GM12878 (cell line): ENCODE data around the gene TNNT1. TPM values are rescaled to one million over a fixed set of nuclear protein-coding genes. Genes with fewer than 3 reads are reported as not detected.

Experiments
- ATAC-seq: fragments of 200-7000 bp; cut with Tn5 transposase; 3 replicates; pipeline ENCODE4 v1.9.1; 2020; ENCODE audit warnings: mild to moderate bottlenecking, moderate library complexity
- BruUV-seq: library from RNA; stranded (reverse); fragments of 400-500 nt; replicated peaks from 2 replicates; lab custom pipeline; 2021; lab: Mats Ljungman, UMichigan
- CTCF ChIA-PET: fragments of 300-600 bp; sonication (Branson Sonifier 250); formaldehyde crosslinking; extraction: SDS; loops from one replicate; lab custom pipeline; 2021; ENCODE audit warnings: inconsistent platforms; lab: Yijun Ruan, JAX
- POLR2A ChIA-PET: fragments of 350-600 bp; formaldehyde crosslinking; extraction: SDS; loops from one replicate; lab custom pipeline; 2021; ENCODE audit warnings: inconsistent platforms; lab: Charles Lee
- RAD21 ChIA-PET: fragments of 300-600 bp; sonication (Branson Sonifier 250); formaldehyde crosslinking; loops from one replicate; lab custom pipeline; 2023; ENCODE audit warnings: antibody characterized with exemption; ENCODE audit not compliant: unreplicated experiment; lab: Charles Lee
- SMC1A ChIA-PET: fragments of 300-600 bp; sonication (Branson Sonifier 250); formaldehyde crosslinking; loops from one replicate; lab custom pipeline; 2023; ENCODE audit not compliant: unreplicated experiment, uncharacterized antibody; lab: Charles Lee
- DNase-seq: peaks from one replicate; pipeline ENCODE4 v3.0.0-alpha.2; 2011; ENCODE audit warnings: low read depth, low spot score
- FAIRE-seq: peaks from 3 replicates; lab custom pipeline; 2011; peaks lifted over from hg19 to GRCh38; lab: Jason Lieb, UNC
- H2AFZ ChIP-seq: 2 replicates; pipeline ENCODE4 v1.6.0; 2011; ENCODE audit warnings: low read depth, low read length, control low read depth; ENCODE audit not compliant: control insufficient read depth
- H3K27ac ChIP-seq: 2 replicates; pipeline ENCODE4 v1.5.1; 2011; ENCODE audit warnings: control low read depth; ENCODE audit not compliant: control insufficient read depth, insufficient read depth
- H3K27me3 ChIP-seq, 2 experiments: replicated peaks in 1 of 2; 2 replicates each; pipeline versions ENCODE4 v1.6.0 to v1.6.1; 2011; ENCODE audit warnings: low read length in 1 of 2; ENCODE audit not compliant: control insufficient read depth in 2 of 2, insufficient read depth in 2 of 2
- H3K36me3 ChIP-seq, 2 experiments: 2 replicates each; pipeline ENCODE4 v1.5.1; 2011; ENCODE audit warnings: low read length in 1 of 2; ENCODE audit not compliant: control insufficient read depth in 2 of 2, insufficient read depth in 2 of 2
- H3K4me1 ChIP-seq: 2 replicates; pipeline ENCODE4 v1.6.1; 2011; ENCODE audit warnings: mild to moderate bottlenecking, low read length, moderate library complexity, mixed read lengths; ENCODE audit not compliant: control insufficient read depth, insufficient read depth
- H3K4me2 ChIP-seq: 2 replicates; pipeline ENCODE4 v1.6.0; 2011; ENCODE audit warnings: control low read depth; ENCODE audit not compliant: control insufficient read depth, insufficient read depth
- H3K4me3 ChIP-seq: fragments of 200-600 bp; sonication (generic); 2 replicates; pipeline ENCODE4 v1.5.1; 2016
- H3K79me2 ChIP-seq: 2 replicates; pipeline ENCODE4 v1.6.0; 2011; ENCODE audit warnings: low read length; ENCODE audit not compliant: control insufficient read depth, insufficient read depth
- H3K9ac ChIP-seq: 2 replicates; pipeline ENCODE4 v1.8.0; 2011; ENCODE audit warnings: low read length, control low read depth, mixed read lengths; ENCODE audit not compliant: control insufficient read depth, insufficient read depth
- H3K9me3 ChIP-seq: replicated peaks from 3 replicates; pipeline ENCODE4 v1.5.1; 2011; ENCODE audit warnings: mild to moderate bottlenecking, low read length; ENCODE audit not compliant: control insufficient read depth, insufficient read depth
- H4K20me1 ChIP-seq: 2 replicates; pipeline ENCODE4 v1.6.0; 2011; ENCODE audit not compliant: control insufficient read depth, insufficient read depth
- ASH2L ChIP-seq: fragments of 300-600, 200-600 bp; sonication (generic); IDR thresholded peaks from 2 replicates; pipeline ENCODE4 v1.6.1; 2017; ENCODE audit warnings: low read depth, mild to moderate bottlenecking, borderline replicate concordance
- CHD2 ChIP-seq: IDR thresholded peaks from 2 replicates; pipeline ENCODE4 v1.6.1; 2011; ENCODE audit warnings: low read depth, low read length, improper control_type of control experiment, borderline replicate concordance
- EED ChIP-seq: sonication (generic); IDR thresholded peaks from 2 replicates; pipeline ENCODE4 v1.6.1; 2016; ENCODE audit warnings: antibody characterized with exemption, low read depth
- FOXK2 ChIP-seq: fragments of 450-650 bp; IDR thresholded peaks from 2 replicates; pipeline ENCODE4 v1.6.1; 2017; ENCODE audit warnings: mild to moderate bottlenecking, moderate library complexity
- FOXM1 ChIP-seq: IDR thresholded peaks from 2 replicates; pipeline ENCODE4 v1.6.1; 2012; ENCODE audit warnings: low read depth, mild to moderate bottlenecking, inconsistent platforms, low read length, moderate library complexity
- GATAD2B ChIP-seq: fragments of 450-650 bp; conservative IDR thresholded peaks from 2 replicates; pipeline ENCODE4 v1.6.1; 2017; ENCODE audit warnings: low read depth, mild to moderate bottlenecking, moderate library complexity
- HCFC1 ChIP-seq: fragments of 150-350 bp; IDR thresholded peaks from 2 replicates; pipeline ENCODE4 v1.6.1; 2014; ENCODE audit warnings: low read length
- JUND ChIP-seq: IDR thresholded peaks from 2 replicates; pipeline ENCODE4 v1.6.1; 2012; ENCODE audit warnings: low read depth, mild to moderate bottlenecking, low read length, improper control_type of control experiment, moderate library complexity
- LARP7 ChIP-seq: fragments of 450-650 bp; IDR thresholded peaks from 2 replicates; pipeline ENCODE4 v1.6.1; 2017; ENCODE audit warnings: mild to moderate bottlenecking
- MEF2B ChIP-seq: fragments of 450-650 bp; IDR thresholded peaks from 2 replicates; pipeline ENCODE4 v1.6.1; 2018; ENCODE audit warnings: mild to moderate bottlenecking, moderate library complexity; ENCODE audit not compliant: partially characterized antibody, poor library complexity, severe bottlenecking
- NFYB ChIP-seq: IDR thresholded peaks from 2 replicates; pipeline ENCODE4 v1.6.1; 2011; ENCODE audit warnings: low read depth, mild to moderate bottlenecking, low read length, improper control_type of control experiment, moderate library complexity; ENCODE audit not compliant: insufficient read depth
- POLR2AphosphoS5 ChIP-seq: IDR thresholded peaks from 2 replicates; pipeline ENCODE4 v1.6.1; 2011; ENCODE audit warnings: mild to moderate bottlenecking, low read length, inconsistent platforms
- POU2F2 ChIP-seq: IDR thresholded peaks from 3 replicates; pipeline ENCODE4 v1.6.1; 2011; ENCODE audit warnings: low read depth, mild to moderate bottlenecking, low read length, borderline replicate concordance
- RAD51 ChIP-seq: fragments of 450-650 bp; IDR thresholded peaks from 2 replicates; pipeline ENCODE4 v1.6.1; 2016; ENCODE audit warnings: moderate library complexity, mild to moderate bottlenecking, inconsistent platforms
- ZNF622 ChIP-seq: fragments of 450-650 bp; IDR thresholded peaks from 2 replicates; pipeline ENCODE4 v1.6.1; 2017; ENCODE audit warnings: mild to moderate bottlenecking, inconsistent platforms
- WGBS: methylation state at CpG from one replicate; pipeline ENCODE4 v1.1.6; 2016; ENCODE audit warnings: low lambda C conversion rate; ENCODE audit not compliant: insufficient replicate concordance, insufficient coverage; ENCODE audit errors: missing lambda C conversion rate; 5-methylcytosine and 5-hydroxymethylcytosine counted together
- in situ Hi-C: fragments of 300-500 bp; cut with MboI; formaldehyde crosslinking; loops from 9 replicates; pipeline ENCODE4 v1.14.3; 2018; ENCODE audit warnings: mixed read lengths
- intact Hi-C: fragments of 100-400 bp; cut with micrococcal nuclease; formaldehyde crosslinking; loops from one replicate; pipeline ENCODE4 v1.14.2; 2022; ENCODE audit not compliant: unreplicated experiment
- polyA plus RNA-seq, 11 experiments: library from polyadenylated mRNA; depleted of rRNA in 4 of 11; unstranded in 6 of 11; stranded (reverse) in 5 of 11; fragments of >200 nt; fragmentation: Nextera tagmentation in 4 of 11; fragmentation: Illumina TruSeq in 1 of 11; extraction: Ambion mirVana in 4 of 11; extraction: Trizol in 1 of 11; gene quantifications; 1 replicate in 1 of 11; 2 replicates in 10 of 11; pipeline versions ENCODE4 v1.2.1 to v1.2.3, GENCODE V29; 2011 to 2016; ENCODE audit warnings: inconsistent platforms in 2 of 11, missing spikeins in 2 of 11, low read depth in 1 of 11
- total RNA-seq, 4 experiments: library from RNA; depleted of rRNA in 3 of 4; stranded (reverse); fragments of >200 nt in 3 of 4; fragmentation: Illumina TruSeq in 1 of 4; extraction: Trizol in 1 of 4; gene quantifications; 2 replicates each; pipeline versions ENCODE4 v1.2.1 to v1.2.3, GENCODE V29; 2013 to 2021
- TF ChIP-seq, protein P1 (sequence below): fragments of 450-650 bp; formaldehyde crosslinking; IDR thresholded peaks from 2 replicates; pipeline ENCODE4 v1.4.0; 2020; ENCODE audit warnings: mild to moderate bottlenecking, moderate library complexity
- TF ChIP-seq, protein P2 (sequence below): fragments of 450-650 bp; IDR thresholded peaks from 2 replicates; pipeline ENCODE4 v1.6.1; 2017; ENCODE audit warnings: borderline replicate concordance
- TF ChIP-seq, protein P3 (sequence below): IDR thresholded peaks from 2 replicates; pipeline ENCODE4 v1.6.1; 2012; ENCODE audit warnings: low read length, inconsistent platforms

The TNNT1 gene
- total and polyA plus RNA-seq, 10 of the 15 experiments (the other 5 are each of a cell fraction or from before 2014, with no cell fraction given) = 0.26 to 0.62 (median 0.37) TPM; not detected in 7

GRCh38 chr19:55097864-55098715 lies 50.9 kb downstream of the TNNT1 start:
- Histone ChIP-seq H3K9me3 (no peaks in the 10 kb centered on the region), H3K79me2 (no peaks in the 10 kb centered on the region), H3K4me3 (no peak overlapping the region), H3K4me2 (no peak overlapping the region), H3K27ac (no peak overlapping the region), H3K36me3 (peaks cover 0 to 2% of the 10 kb centered on the region in 2 experiments; a peak in 2 of 4 replicates), H3K9ac (no peak overlapping the region), H2AFZ (no peak overlapping the region), H4K20me1 (no peaks in the 10 kb centered on the region), H3K27me3 (no peaks in the 10 kb centered on the region), H3K4me1 (no peaks in the 10 kb centered on the region)
- DNase-seq = no peak
- intact Hi-C loops = no loop called here
- in situ Hi-C loops = no loop called here
- no peak for ATAC-seq
- ChIA-PET RAD21 (no interaction called here), POLR2A (interaction anchor here (0.5 kb wide), 1 partner anchor 1254 kb away, joined by 3 read pairs; no protein-coding TSS in a partner anchor), CTCF (interaction anchor here (0.6 to 0.9 kb wide), 2 partner anchors 9 to 38 kb away, joined by 3 to 4 read pairs; no protein-coding TSS in a partner anchor), SMC1A (no interaction called here)
- WGBS = 72% methylated on average over 22 of the region's 23 CpGs
- no peak for FAIRE-seq
- no TSS peak for BruUV-seq
- no peak for TF ChIP-seq NFYB
- TF ChIP-seq, protein P1, sequence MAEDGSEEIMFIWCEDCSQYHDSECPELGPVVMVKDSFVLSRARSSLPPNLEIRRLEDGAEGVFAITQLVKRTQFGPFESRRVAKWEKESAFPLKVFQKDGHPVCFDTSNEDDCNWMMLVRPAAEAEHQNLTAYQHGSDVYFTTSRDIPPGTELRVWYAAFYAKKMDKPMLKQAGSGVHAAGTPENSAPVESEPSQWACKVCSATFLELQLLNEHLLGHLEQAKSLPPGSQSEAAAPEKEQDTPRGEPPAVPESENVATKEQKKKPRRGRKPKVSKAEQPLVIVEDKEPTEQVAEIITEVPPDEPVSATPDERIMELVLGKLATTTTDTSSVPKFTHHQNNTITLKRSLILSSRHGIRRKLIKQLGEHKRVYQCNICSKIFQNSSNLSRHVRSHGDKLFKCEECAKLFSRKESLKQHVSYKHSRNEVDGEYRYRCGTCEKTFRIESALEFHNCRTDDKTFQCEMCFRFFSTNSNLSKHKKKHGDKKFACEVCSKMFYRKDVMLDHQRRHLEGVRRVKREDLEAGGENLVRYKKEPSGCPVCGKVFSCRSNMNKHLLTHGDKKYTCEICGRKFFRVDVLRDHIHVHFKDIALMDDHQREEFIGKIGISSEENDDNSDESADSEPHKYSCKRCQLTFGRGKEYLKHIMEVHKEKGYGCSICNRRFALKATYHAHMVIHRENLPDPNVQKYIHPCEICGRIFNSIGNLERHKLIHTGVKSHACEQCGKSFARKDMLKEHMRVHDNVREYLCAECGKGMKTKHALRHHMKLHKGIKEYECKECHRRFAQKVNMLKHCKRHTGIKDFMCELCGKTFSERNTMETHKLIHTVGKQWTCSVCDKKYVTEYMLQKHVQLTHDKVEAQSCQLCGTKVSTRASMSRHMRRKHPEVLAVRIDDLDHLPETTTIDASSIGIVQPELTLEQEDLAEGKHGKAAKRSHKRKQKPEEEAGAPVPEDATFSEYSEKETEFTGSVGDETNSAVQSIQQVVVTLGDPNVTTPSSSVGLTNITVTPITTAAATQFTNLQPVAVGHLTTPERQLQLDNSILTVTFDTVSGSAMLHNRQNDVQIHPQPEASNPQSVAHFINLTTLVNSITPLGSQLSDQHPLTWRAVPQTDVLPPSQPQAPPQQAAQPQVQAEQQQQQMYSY (CRISPR knock-in tag) = no peak
- no peak for TF ChIP-seq GATAD2B
- no peak for TF ChIP-seq POLR2AphosphoS5
- TF ChIP-seq, protein P2, sequence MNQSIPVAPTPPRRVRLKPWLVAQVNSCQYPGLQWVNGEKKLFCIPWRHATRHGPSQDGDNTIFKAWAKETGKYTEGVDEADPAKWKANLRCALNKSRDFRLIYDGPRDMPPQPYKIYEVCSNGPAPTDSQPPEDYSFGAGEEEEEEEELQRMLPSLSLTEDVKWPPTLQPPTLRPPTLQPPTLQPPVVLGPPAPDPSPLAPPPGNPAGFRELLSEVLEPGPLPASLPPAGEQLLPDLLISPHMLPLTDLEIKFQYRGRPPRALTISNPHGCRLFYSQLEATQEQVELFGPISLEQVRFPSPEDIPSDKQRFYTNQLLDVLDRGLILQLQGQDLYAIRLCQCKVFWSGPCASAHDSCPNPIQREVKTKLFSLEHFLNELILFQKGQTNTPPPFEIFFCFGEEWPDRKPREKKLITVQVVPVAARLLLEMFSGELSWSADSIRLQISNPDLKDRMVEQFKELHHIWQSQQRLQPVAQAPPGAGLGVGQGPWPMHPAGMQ = no peak
- no peak for TF ChIP-seq JUND
- no peak for TF ChIP-seq FOXK2
- TF ChIP-seq CHD2 = no peak
- no peak for TF ChIP-seq RAD51
- TF ChIP-seq EED = no peak
- TF ChIP-seq FOXM1 = no peak
- TF ChIP-seq ZNF622 = no peak
- TF ChIP-seq LARP7 = no peak
- TF ChIP-seq ASH2L = no peak
- TF ChIP-seq HCFC1 = no peak
- TF ChIP-seq, protein P3, sequence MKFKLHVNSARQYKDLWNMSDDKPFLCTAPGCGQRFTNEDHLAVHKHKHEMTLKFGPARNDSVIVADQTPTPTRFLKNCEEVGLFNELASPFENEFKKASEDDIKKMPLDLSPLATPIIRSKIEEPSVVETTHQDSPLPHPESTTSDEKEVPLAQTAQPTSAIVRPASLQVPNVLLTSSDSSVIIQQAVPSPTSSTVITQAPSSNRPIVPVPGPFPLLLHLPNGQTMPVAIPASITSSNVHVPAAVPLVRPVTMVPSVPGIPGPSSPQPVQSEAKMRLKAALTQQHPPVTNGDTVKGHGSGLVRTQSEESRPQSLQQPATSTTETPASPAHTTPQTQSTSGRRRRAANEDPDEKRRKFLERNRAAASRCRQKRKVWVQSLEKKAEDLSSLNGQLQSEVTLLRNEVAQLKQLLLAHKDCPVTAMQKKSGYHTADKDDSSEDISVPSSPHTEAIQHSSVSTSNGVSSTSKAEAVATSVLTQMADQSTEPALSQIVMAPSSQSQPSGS = no peak
- TF ChIP-seq POU2F2 = no peak
- no peak for TF ChIP-seq MEF2B
